ENCODE measurements around the gene PLA2G3.
"Not testable (repeated sequence)": the region's sequence is repeated elsewhere in the genome, so short reads cannot be mapped to it uniquely, and the experiment has no call there.

Gene PLA2G3

GRCh38 chr22:31099841-31100761 is 40.2 kb downstream of the PLA2G3 start:
- no peak for DNase-seq

- DNase-seq, result no peak
Measured at GRCh38 chr22:31099386-31099785, 40.9 kb downstream of the PLA2G3 start.

- DNase-seq, result no peak
Measured at GRCh38 chr22:31098632-31099110, 41.6 kb downstream of the PLA2G3 start.

- DNase-seq, result no peak
Measured at GRCh38 chr22:31097941-31098631, 42.2 kb downstream of the PLA2G3 start.

GRCh38 chr22:31097539-31097938 is 42.8 kb downstream of the PLA2G3 start:
- DNase-seq, result not testable (repeated sequence)

- DNase-seq, result no peak
Measured at GRCh38 chr22:31096657-31097279, 43.5 kb downstream of the PLA2G3 start.

- DNase-seq, result no peak
Measured at GRCh38 chr22:31095637-31096249, 44.6 kb downstream of the PLA2G3 start.

GRCh38 chr22:31094741-31095140 is 45.6 kb downstream of the PLA2G3 start:
- no peak for DNase-seq

GRCh38 chr22:31094021-31094551 is 46.2 kb downstream of the PLA2G3 start:
- no peak for DNase-seq

- no peak for DNase-seq
Measured at GRCh38 chr22:31093086-31093850, 47.0 kb downstream of the PLA2G3 start.

- no peak for DNase-seq
Measured at GRCh38 chr22:31092161-31092560, 48.1 kb downstream of the PLA2G3 start.

GRCh38 chr22:31091106-31091975 is 49.0 kb downstream of the PLA2G3 start:
- DNase-seq, result no peak

GRCh38 chr22:31090217-31091085 is 49.9 kb downstream of the PLA2G3 start:
- DNase-seq, result no peak

- DNase-seq, result no peak
Measured at GRCh38 chr22:31089160-31090100, 50.9 kb downstream of the PLA2G3 start.

GRCh38 chr22:31088233-31088986 is 51.9 kb downstream of the PLA2G3 start:
- no peak for DNase-seq

- DNase-seq, result no peak
Measured at GRCh38 chr22:31087744-31088215, 52.5 kb downstream of the PLA2G3 start.

- no peak for DNase-seq
Measured at GRCh38 chr22:31086703-31087330, 53.5 kb downstream of the PLA2G3 start.

All from cortex of kidney (tissue), 1 donor.